Nephron progenitor cell (in vitro differentiated cells): Measurements from ENCODE around the gene TRAF3.

Experiments used
- DNase-seq: peaks from one replicate; pipeline ENCODE4 v3.0.0; 2021
- H3K27ac Mint-ChIP-seq: 2 replicates; pipeline ENCODE4 v1.8.0; 2021; ENCODE audit warnings: mild to moderate bottlenecking, moderate library complexity, mixed read lengths
- H3K27me3 Mint-ChIP-seq: 2 replicates; pipeline ENCODE4 v1.8.0; 2021; ENCODE audit warnings: mild to moderate bottlenecking, low read depth, mixed read lengths; ENCODE audit not compliant: poor library complexity
- H3K36me3 Mint-ChIP-seq: 2 replicates; pipeline ENCODE4 v1.8.0; 2021; ENCODE audit warnings: low read depth, mixed read lengths
- H3K4me1 Mint-ChIP-seq: 2 replicates; pipeline ENCODE4 v1.8.0; 2021; ENCODE audit warnings: mixed read lengths
- H3K4me3 Mint-ChIP-seq: 2 replicates; pipeline ENCODE4 v1.8.0; 2021; ENCODE audit warnings: mild to moderate bottlenecking, moderate library complexity, mixed read lengths
- H3K9me3 Mint-ChIP-seq: 2 replicates; pipeline ENCODE4 v1.8.0; 2021; ENCODE audit warnings: mild to moderate bottlenecking, moderate library complexity, mixed read lengths
- TF ChIP-seq, protein P1 (sequence below): fragments of 200-600 bp; sonication (generic); IDR thresholded peaks from 2 replicates; pipeline ENCODE4 v1.5.0; 2021; ENCODE audit warnings: antibody characterized with exemption

Gene TRAF3

GRCh38 chr14:102908766-102909455, 131.7 kb downstream of the TRAF3 start:
- no peaks in the 10 kb centered on the region for H3K27me3 Mint-ChIP-seq
- H3K9me3 Mint-ChIP-seq: peaks cover 21% of the 10 kb centered on the region
- no peak overlapping the region for H3K4me3 Mint-ChIP-seq
- H3K4me1 Mint-ChIP-seq: peaks cover 29% of the 10 kb centered on the region
- H3K27ac Mint-ChIP-seq: peak overlapping the region; percentile 94
- H3K36me3 Mint-ChIP-seq: peaks cover 41% of the 10 kb centered on the region
- DNase-seq: no peak
- TF ChIP-seq, protein P1, sequence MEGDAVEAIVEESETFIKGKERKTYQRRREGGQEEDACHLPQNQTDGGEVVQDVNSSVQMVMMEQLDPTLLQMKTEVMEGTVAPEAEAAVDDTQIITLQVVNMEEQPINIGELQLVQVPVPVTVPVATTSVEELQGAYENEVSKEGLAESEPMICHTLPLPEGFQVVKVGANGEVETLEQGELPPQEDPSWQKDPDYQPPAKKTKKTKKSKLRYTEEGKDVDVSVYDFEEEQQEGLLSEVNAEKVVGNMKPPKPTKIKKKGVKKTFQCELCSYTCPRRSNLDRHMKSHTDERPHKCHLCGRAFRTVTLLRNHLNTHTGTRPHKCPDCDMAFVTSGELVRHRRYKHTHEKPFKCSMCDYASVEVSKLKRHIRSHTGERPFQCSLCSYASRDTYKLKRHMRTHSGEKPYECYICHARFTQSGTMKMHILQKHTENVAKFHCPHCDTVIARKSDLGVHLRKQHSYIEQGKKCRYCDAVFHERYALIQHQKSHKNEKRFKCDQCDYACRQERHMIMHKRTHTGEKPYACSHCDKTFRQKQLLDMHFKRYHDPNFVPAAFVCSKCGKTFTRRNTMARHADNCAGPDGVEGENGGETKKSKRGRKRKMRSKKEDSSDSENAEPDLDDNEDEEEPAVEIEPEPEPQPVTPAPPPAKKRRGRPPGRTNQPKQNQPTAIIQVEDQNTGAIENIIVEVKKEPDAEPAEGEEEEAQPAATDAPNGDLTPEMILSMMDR: no peak

GRCh38 chr14:102909462-102909861, 132.2 kb downstream of the TRAF3 start:
- Mint-ChIP-seq H3K36me3 (peaks cover 36% of the 10 kb centered on the region), H3K4me3 (no peak overlapping the region)
- TF ChIP-seq, protein P1: no peak

DNA sequence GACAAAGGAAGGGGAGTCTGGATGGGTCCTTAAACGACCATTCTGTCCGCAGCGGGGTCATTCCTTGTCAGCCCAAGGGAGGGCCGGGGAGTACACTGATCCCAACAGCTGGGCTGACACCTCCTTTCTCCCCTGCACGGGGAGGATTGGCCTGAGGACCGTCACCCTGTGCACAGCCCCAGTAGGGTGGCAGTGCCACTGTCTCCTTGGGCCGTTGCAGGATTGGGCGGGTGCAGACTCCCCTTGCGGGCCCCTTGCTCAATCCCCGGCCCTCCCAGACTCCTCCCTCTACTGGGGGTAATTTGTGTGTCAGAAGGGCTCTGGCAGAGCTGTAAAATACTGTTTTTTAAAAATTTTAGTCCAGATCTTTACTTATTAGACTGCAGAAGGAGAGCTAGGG, 132.7 kb downstream of the TRAF3 start:
- H3K27ac Mint-ChIP-seq: no peak overlapping the region
- TF ChIP-seq, protein P1: no peak
- no peaks in the 10 kb centered on the region for H3K27me3 Mint-ChIP-seq
- peaks cover 34% of the 10 kb centered on the region for H3K36me3 Mint-ChIP-seq
- H3K9me3 Mint-ChIP-seq: peaks cover 21% of the 10 kb centered on the region
- H3K4me1 Mint-ChIP-seq: peaks cover 29% of the 10 kb centered on the region
- H3K4me3 Mint-ChIP-seq: no peak overlapping the region
- DNase-seq: no peak

More at GRCh38 chr14:102909462-102909861, 132.2 kb downstream of the TRAF3 start:
- DNase-seq: no peak
- no peak overlapping the region for H3K27ac Mint-ChIP-seq
- peaks cover 21% of the 10 kb centered on the region for H3K9me3 Mint-ChIP-seq
- H3K4me1 Mint-ChIP-seq: peaks cover 29% of the 10 kb centered on the region
- H3K27me3 Mint-ChIP-seq: no peaks in the 10 kb centered on the region

DNA sequence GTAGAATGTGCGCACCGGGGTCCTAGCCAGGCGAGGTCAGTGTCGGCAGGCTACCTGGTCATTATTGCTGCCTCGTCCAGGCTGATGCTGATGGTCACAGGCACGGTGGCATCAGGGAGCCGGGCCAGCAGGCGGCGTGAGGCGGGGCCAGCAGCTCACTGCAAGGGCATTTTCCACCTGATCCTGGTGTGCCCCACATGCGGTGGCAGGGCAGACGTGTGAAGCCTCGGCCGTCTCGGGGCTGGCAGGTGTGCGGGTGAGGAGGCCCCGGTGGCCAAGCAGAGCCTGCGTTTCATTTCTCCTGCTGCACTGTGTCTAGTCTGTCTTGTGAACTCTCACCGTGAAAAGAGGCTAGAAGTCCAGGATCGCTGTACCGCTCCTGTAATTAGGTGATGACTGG, 133.2 kb downstream of the TRAF3 start:
- H3K27ac Mint-ChIP-seq: no peak overlapping the region
- TF ChIP-seq, protein P1: no peak
- H3K27me3 Mint-ChIP-seq: no peaks in the 10 kb centered on the region
- peaks cover 29% of the 10 kb centered on the region for H3K4me1 Mint-ChIP-seq
- H3K36me3 Mint-ChIP-seq: peaks cover 29% of the 10 kb centered on the region
- no peak overlapping the region for H3K4me3 Mint-ChIP-seq
- no peak for DNase-seq
- peaks cover 18% of the 10 kb centered on the region for H3K9me3 Mint-ChIP-seq

DNA sequence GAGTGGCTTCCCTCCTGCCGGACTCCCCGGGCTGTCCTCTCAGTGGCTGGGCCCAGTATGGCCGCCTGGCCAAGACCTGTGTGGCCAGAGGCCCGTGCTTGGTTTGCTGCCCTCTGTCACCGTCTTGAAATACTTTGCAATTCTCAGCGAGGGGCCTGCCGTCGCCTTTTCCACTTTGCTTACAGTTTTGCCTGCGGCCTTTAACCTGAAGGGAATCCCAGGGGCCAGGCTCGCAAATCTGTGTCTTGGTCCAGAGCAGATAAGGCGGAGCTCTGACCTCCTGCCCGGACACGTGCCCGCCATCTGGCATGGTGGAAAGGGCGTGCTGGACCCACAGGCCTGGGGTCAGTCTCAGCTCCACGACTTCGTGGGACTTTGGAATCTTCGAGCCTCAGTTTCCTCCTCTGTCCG, 134.3 kb downstream of the TRAF3 start:
- H3K9me3 Mint-ChIP-seq: peaks cover 9% of the 10 kb centered on the region
- peak; percentile 28 for DNase-seq
- TF ChIP-seq, protein P1: no peak
- H3K4me1 Mint-ChIP-seq: peaks cover 29% of the 10 kb centered on the region
- no peak overlapping the region for H3K27ac Mint-ChIP-seq
- H3K4me3 Mint-ChIP-seq: no peak overlapping the region
- no peaks in the 10 kb centered on the region for H3K27me3 Mint-ChIP-seq
- H3K36me3 Mint-ChIP-seq: peaks cover 18% of the 10 kb centered on the region
